ENCODE results near the gene TMEM147. TPM values are rescaled to one million over a fixed set of nuclear protein-coding genes. Genes with fewer than 3 reads are reported as not detected.

TMEM147 gene
- total RNA-seq, 2 donors from 2014 or later: 49.6 to 114 TPM

DNA sequence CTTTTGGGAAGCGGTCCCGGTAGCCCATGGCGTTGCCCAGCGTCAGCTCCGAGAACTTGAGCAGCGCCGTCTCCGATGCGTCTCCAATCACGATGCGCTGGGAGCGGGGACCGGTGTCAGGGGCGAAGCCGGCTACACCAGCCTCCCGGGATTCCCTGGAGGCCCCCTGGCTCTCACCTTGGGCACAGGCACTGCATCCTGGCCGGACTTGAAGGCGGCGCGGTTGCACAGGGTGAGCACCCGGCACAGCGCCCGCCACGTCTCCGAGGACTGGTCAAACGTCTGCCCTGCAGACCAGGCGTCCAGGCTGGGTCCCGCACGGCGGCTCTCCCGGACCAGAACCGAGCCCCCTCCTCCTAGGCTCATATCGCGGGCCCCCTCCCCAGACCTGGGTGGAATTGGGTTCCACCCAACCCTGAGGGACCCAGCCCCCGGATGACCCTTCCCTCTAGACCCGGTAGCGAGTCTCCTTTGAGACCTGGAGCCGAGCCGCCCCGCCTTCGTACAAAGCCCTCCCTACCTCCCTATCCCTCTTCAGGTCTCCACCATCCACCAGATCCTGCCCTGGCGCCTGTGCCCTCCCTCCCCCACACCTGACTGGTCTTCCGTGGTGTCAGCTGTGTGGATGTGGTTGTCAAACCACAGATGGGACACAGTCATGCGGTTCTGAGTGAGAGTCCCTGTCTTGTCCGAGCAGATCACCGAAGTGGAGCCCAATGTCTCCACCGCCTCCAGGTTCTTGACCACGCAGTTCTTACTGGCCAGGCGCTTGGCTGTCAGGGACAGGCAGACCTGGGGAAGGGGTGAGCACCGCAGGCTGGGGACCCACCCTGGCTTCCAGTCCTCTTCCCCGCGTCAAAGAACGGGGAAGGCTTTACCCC lies 13.2 kb downstream of the TMEM147 start:
- no peak overlapping the region for H3K4me3 ChIP-seq
- H3K4me1 ChIP-seq: peaks cover 3% of the 10 kb centered on the region
- peaks cover 13% of the 10 kb centered on the region for H3K27me3 ChIP-seq
- H3K9me3 ChIP-seq: no peaks in the 10 kb centered on the region
- TF ChIP-seq, protein P1, sequence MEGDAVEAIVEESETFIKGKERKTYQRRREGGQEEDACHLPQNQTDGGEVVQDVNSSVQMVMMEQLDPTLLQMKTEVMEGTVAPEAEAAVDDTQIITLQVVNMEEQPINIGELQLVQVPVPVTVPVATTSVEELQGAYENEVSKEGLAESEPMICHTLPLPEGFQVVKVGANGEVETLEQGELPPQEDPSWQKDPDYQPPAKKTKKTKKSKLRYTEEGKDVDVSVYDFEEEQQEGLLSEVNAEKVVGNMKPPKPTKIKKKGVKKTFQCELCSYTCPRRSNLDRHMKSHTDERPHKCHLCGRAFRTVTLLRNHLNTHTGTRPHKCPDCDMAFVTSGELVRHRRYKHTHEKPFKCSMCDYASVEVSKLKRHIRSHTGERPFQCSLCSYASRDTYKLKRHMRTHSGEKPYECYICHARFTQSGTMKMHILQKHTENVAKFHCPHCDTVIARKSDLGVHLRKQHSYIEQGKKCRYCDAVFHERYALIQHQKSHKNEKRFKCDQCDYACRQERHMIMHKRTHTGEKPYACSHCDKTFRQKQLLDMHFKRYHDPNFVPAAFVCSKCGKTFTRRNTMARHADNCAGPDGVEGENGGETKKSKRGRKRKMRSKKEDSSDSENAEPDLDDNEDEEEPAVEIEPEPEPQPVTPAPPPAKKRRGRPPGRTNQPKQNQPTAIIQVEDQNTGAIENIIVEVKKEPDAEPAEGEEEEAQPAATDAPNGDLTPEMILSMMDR (IDR thresholded peaks at IDR 0.05): no peak
- DNase-seq: no peak
- no peak overlapping the region for H3K27ac ChIP-seq
- H3K9ac ChIP-seq (ENCODE audit: low read depth in 2 of 2, low read length in 2 of 2): no peak overlapping the region
- intact Hi-C loops (cut with DNase I): no loop called here
- H3K36me3 ChIP-seq: no peaks in the 10 kb centered on the region

DNA sequence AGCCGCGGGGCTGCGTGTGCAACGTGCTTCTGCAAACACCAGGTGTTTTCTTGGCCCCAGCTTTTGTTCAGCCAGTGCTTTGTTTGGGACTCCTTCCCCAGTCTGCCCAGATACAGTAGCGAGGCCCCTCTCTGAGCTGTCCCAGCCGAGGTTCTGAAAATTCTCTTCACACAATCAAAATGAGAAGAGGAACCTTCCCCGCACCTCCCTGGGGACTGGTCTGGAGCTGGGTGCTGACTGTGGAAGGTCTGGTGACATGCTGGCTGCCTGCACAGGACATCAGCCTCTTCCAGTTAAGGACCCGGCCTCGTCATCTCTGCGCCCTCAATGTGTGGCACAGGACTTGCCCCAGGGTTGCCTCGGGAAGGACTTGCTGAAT lies 13.8 kb downstream of the TMEM147 start:
- DNase-seq: no peak
- H3K4me3 ChIP-seq: no peak overlapping the region
- no peak overlapping the region for H3K9ac ChIP-seq (ENCODE audit: low read depth in 2 of 2, low read length in 2 of 2)
- intact Hi-C loops (cut with DNase I): no loop called here
- no peaks in the 10 kb centered on the region for H3K9me3 ChIP-seq
- TF ChIP-seq, protein P1 (IDR thresholded peaks at IDR 0.05): no peak
- peaks cover 3% of the 10 kb centered on the region for H3K4me1 ChIP-seq
- H3K27me3 ChIP-seq: peaks cover 13% of the 10 kb centered on the region
- H3K27ac ChIP-seq: no peak overlapping the region
- H3K36me3 ChIP-seq: no peaks in the 10 kb centered on the region

DNA sequence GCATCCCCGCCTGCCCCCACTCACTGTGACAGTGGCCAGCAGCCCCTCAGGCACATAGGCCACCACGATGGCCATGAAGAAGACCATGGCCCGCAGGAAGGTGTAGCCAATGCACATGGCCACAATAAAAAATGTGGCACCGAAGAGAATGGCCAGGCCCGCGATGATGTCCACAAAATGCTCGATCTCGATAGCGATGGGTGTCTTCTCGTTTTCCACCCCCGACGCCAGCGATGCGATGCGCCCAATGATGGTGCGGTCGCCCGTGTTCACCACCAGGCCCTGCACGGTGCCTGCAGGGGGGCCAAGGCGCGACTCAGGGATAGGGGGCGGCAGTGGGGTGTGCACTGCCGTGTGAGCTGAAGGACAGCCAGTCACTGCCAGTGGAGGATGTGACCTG lies 14.4 kb downstream of the TMEM147 start:
- TF ChIP-seq, protein P1 (IDR thresholded peaks at IDR 0.05): no peak
- Histone ChIP-seq H3K4me1 (peaks cover 3% of the 10 kb centered on the region), H3K27ac (no peak overlapping the region), H3K4me3 (no peak overlapping the region), H3K36me3 (no peaks in the 10 kb centered on the region), H3K27me3 (peaks cover 13% of the 10 kb centered on the region), H3K9me3 (no peaks in the 10 kb centered on the region), H3K9ac (ENCODE audit: low read depth in 2 of 2, low read length in 2 of 2) (no peak overlapping the region)
- no peak for DNase-seq
- intact Hi-C loops (cut with DNase I): no loop called here

DNA sequence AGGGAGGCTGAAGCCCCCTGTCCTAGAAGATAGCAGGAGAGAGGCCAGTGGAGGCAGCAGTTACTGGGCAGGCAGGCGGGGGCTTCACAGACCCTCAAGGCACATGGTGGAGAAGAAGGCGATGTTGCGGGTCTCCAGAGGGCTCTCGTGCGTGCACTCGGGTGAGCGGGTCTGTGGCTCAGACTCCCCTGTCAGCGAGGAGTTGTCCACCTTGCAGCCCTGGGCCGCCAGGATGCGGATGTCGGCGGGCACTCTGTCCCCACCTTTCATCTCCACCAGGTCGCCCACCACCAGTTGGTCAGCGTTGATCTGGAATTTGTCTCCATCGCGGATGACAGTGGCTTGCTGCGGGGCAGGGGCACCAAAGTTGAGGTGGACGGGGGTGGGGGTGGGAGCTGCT lies 14.8 kb downstream of the TMEM147 start:
- H3K4me3 ChIP-seq: no peak overlapping the region
- peaks cover 3% of the 10 kb centered on the region for H3K4me1 ChIP-seq
- TF ChIP-seq, protein P1 (IDR thresholded peaks at IDR 0.05): no peak
- no peak overlapping the region for H3K27ac ChIP-seq
- DNase-seq: no peak
- H3K9ac ChIP-seq (ENCODE audit: low read depth in 2 of 2, low read length in 2 of 2): no peak overlapping the region
- H3K27me3 ChIP-seq: peaks cover 13% of the 10 kb centered on the region
- H3K36me3 ChIP-seq: no peaks in the 10 kb centered on the region
- no peaks in the 10 kb centered on the region for H3K9me3 ChIP-seq
- intact Hi-C loops (cut with DNase I): no loop called here

DNA sequence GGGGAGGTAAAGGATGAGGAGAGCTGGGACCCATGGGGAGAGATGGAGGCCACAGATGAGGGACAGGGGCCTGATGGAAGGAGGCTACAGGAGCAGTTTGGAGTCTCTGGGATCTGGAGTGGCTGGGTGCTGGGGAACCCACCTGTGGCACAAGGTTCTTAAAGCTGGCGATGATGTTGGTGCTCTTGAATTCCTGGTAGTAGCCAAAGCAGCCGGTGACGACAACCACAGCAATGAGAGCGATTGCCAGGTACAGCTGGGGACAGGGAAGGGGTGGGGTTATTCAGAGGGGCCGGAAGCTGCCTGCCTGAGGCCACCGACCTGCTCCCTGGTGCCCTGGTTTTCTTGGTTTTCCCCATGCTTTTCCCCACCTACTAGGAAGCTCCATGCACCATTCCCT lies 15.3 kb downstream of the TMEM147 start:
- Histone ChIP-seq H3K4me3 (no peak overlapping the region), H3K27me3 (peaks cover 13% of the 10 kb centered on the region)
- DNase-seq: no peak

More for the DNA sequence above, 15.3 kb downstream of the TMEM147 start:
- intact Hi-C loops (cut with DNase I): no loop called here
- no peak overlapping the region for H3K27ac ChIP-seq
- H3K9ac ChIP-seq (ENCODE audit: low read depth in 2 of 2, low read length in 2 of 2): no peak overlapping the region
- TF ChIP-seq, protein P1 (IDR thresholded peaks at IDR 0.05): no peak
- peaks cover 3% of the 10 kb centered on the region for H3K4me1 ChIP-seq
- H3K9me3 ChIP-seq: no peaks in the 10 kb centered on the region
- H3K36me3 ChIP-seq: no peaks in the 10 kb centered on the region
